Measurements from ENCODE around the gene IQGAP2. TPM values are rescaled to one million over a fixed set of nuclear protein-coding genes. Genes with fewer than 3 reads are reported as not detected.

IQGAP2 gene
- total RNA-seq, 2 experiments from 2014 or later = 90.5 to 117 TPM

GRCh38 chr5:76608833-76609232, 205.7 kb downstream of the IQGAP2 start:
- H3K36me3 Mint-ChIP-seq (ENCODE audit: low read depth) = peaks cover 55% of the 10 kb centered on the region
- no peak overlapping the region for H3K4me3 Mint-ChIP-seq
- no peak overlapping the region for H3K27ac Mint-ChIP-seq

GRCh38 chr5:76610196-76610595, 207.1 kb downstream of the IQGAP2 start:
- DNase-seq = no peak
- peaks cover 18% of the 10 kb centered on the region for H3K4me1 Mint-ChIP-seq
- CTCF ChIA-PET = interaction anchor here (0.5 to 1.7 kb wide), 5 partner anchors 17 to 592 kb away, joined by 3 to 6 read pairs (median 3); no protein-coding TSS in a partner anchor
- no peak overlapping the region for H3K4me3 Mint-ChIP-seq
- no peaks in the 10 kb centered on the region for H3K9me3 Mint-ChIP-seq
- no peaks in the 10 kb centered on the region for H3K27me3 Mint-ChIP-seq
- POLR2A ChIA-PET = no interaction called here
- peaks cover 48% of the 10 kb centered on the region for H3K36me3 Mint-ChIP-seq (ENCODE audit: low read depth)
- H3K27ac Mint-ChIP-seq = no peak overlapping the region

More at GRCh38 chr5:76608833-76609232, 205.7 kb downstream of the IQGAP2 start:
- Mint-ChIP-seq H3K27me3 (no peaks in the 10 kb centered on the region), H3K9me3 (no peaks in the 10 kb centered on the region), H3K4me1 (peaks cover 18% of the 10 kb centered on the region)
- CTCF ChIA-PET = interaction anchor here (0.6 to 1.1 kb wide), 3 partner anchors 62 to 299 kb away, joined by 3 read pairs; no protein-coding TSS in a partner anchor
- POLR2A ChIA-PET = interaction anchor here (0.5 kb wide), 1 partner anchor 510 kb away, joined by 3 read pairs; no protein-coding TSS in a partner anchor
- DNase-seq = peak; percentile 10

GRCh38 chr5:76612942-76613341, 209.9 kb downstream of the IQGAP2 start:
- Mint-ChIP-seq H3K27me3 (no peaks in the 10 kb centered on the region), H3K9me3 (no peaks in the 10 kb centered on the region), H3K27ac (no peak overlapping the region), H3K36me3 (ENCODE audit: low read depth) (peaks cover 48% of the 10 kb centered on the region), H3K4me1 (peaks cover 4% of the 10 kb centered on the region), H3K4me3 (no peak overlapping the region)
- ChIA-PET POLR2A (no interaction called here), CTCF (no interaction called here)
- DNase-seq = no peak

GRCh38 chr5:76615759-76616158, 212.7 kb downstream of the IQGAP2 start:
- Mint-ChIP-seq H3K27ac (no peak overlapping the region), H3K9me3 (no peaks in the 10 kb centered on the region), H3K4me3 (no peak overlapping the region), H3K36me3 (ENCODE audit: low read depth) (peaks cover 57% of the 10 kb centered on the region), H3K4me1 (peaks cover 3% of the 10 kb centered on the region), H3K27me3 (no peaks in the 10 kb centered on the region)
- ChIA-PET CTCF (interaction anchor here (1.4 to 1.7 kb wide), 2 partner anchors 9 to 213 kb away, joined by 3 to 4 read pairs; partner anchors contain the start of gene IQGAP2), POLR2A (no interaction called here)
- no peak for DNase-seq

- no peak overlapping the region for H3K27ac Mint-ChIP-seq
- ChIA-PET POLR2A (no interaction called here), CTCF (interaction anchor here (1.4 to 2.0 kb wide), 3 partner anchors 9 to 213 kb away, joined by 3 to 8 read pairs (median 4); partner anchors contain the start of gene IQGAP2)
- H3K9me3 Mint-ChIP-seq = no peaks in the 10 kb centered on the region
- H3K4me3 Mint-ChIP-seq = no peak overlapping the region
- no peaks in the 10 kb centered on the region for H3K27me3 Mint-ChIP-seq
- peaks cover 3% of the 10 kb centered on the region for H3K4me1 Mint-ChIP-seq
- no peak for DNase-seq
- peaks cover 54% of the 10 kb centered on the region for H3K36me3 Mint-ChIP-seq (ENCODE audit: low read depth)
These were observed 213.1 kb downstream of the IQGAP2 start for GRCh38 chr5:76616206-76616605.

GRCh38 chr5:76617229-76617628, 214.1 kb downstream of the IQGAP2 start:
- Mint-ChIP-seq H3K27ac (no peak overlapping the region), H3K27me3 (no peaks in the 10 kb centered on the region)

GRCh38 chr5:76617675-76618074, 214.6 kb downstream of the IQGAP2 start:
- Mint-ChIP-seq H3K4me3 (no peak overlapping the region), H3K9me3 (no peaks in the 10 kb centered on the region), H3K27ac (no peak overlapping the region), H3K27me3 (no peaks in the 10 kb centered on the region), H3K4me1 (peaks cover 5% of the 10 kb centered on the region), H3K36me3 (ENCODE audit: low read depth) (peaks cover 51% of the 10 kb centered on the region)
- CTCF ChIA-PET = interaction anchor here (1.0 to 2.0 kb wide), 2 partner anchors 8 to 20 kb away, joined by 4 to 8 read pairs; no protein-coding TSS in a partner anchor
- no peak for DNase-seq
- POLR2A ChIA-PET = no interaction called here

More at GRCh38 chr5:76617229-76617628, 214.1 kb downstream of the IQGAP2 start:
- Mint-ChIP-seq H3K36me3 (ENCODE audit: low read depth) (peaks cover 52% of the 10 kb centered on the region), H3K4me1 (peaks cover 5% of the 10 kb centered on the region), H3K9me3 (no peaks in the 10 kb centered on the region), H3K4me3 (no peak overlapping the region)
- POLR2A ChIA-PET = no interaction called here
- CTCF ChIA-PET = interaction anchor here (1.0 to 2.0 kb wide), 2 partner anchors 8 to 20 kb away, joined by 4 to 8 read pairs; no protein-coding TSS in a partner anchor
- no peak for DNase-seq

GRCh38 chr5:76620166-76620565, 217.1 kb downstream of the IQGAP2 start:
- no peaks in the 10 kb centered on the region for H3K27me3 Mint-ChIP-seq
- H3K27ac Mint-ChIP-seq = no peak overlapping the region
- CTCF ChIA-PET = interaction anchor here (1.2 kb wide), 1 partner anchor 19 kb away, joined by 3 read pairs; no protein-coding TSS in a partner anchor
- POLR2A ChIA-PET = interaction anchor here (0.7 kb wide), 1 partner anchor 153 kb away, joined by 3 read pairs; no protein-coding TSS in a partner anchor
- no peak overlapping the region for H3K4me3 Mint-ChIP-seq
- no peaks in the 10 kb centered on the region for H3K9me3 Mint-ChIP-seq
- DNase-seq = no peak
- H3K4me1 Mint-ChIP-seq = peaks cover 8% of the 10 kb centered on the region
- H3K36me3 Mint-ChIP-seq (ENCODE audit: low read depth) = peaks cover 40% of the 10 kb centered on the region

DNA sequence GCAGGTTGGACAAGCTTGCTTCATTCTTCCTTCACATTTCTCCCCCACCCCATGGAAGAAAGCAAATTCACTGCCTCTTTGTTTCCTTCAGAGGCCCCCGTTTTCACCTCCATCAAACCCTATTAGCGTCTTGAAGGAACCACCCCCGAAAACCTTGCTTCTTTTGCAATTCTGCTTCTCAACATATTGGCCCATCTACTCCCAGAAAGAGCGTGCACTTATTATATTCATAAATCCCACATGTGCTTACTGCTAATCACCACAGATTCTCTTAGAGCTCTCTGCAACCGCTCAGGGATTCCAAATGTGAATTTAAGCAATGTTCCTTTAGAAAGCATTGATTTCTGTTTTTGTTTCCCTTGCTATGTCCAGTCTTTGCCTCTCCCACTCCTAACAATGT, 219.0 kb downstream of the IQGAP2 start:
- Mint-ChIP-seq H3K4me3 (no peak overlapping the region), H3K9me3 (no peaks in the 10 kb centered on the region), H3K27ac (no peak overlapping the region), H3K4me1 (peaks cover 25% of the 10 kb centered on the region), H3K36me3 (ENCODE audit: low read depth) (peaks cover 40% of the 10 kb centered on the region), H3K27me3 (no peaks in the 10 kb centered on the region)
- DNase-seq = no peak
- POLR2A ChIA-PET = no interaction called here
- CTCF ChIA-PET = interaction anchor here (1.1 kb wide), 1 partner anchor 18 kb away, joined by 3 read pairs; no protein-coding TSS in a partner anchor

GRCh38 chr5:76622973-76623596, 220.0 kb downstream of the IQGAP2 start, which contains the start of gene F2RL2:
Gene F2RL2 (minus strand): TSS chr5:76623403. CDS start chr5:76623230, 173 bp downstream.
- H3K36me3 Mint-ChIP-seq (ENCODE audit: low read depth) = peaks cover 39% of the 10 kb centered on the region
- CTCF ChIA-PET = interaction anchor here (0.6 to 1.1 kb wide), 2 partner anchors 17 to 146 kb away, joined by 3 read pairs; no protein-coding TSS in a partner anchor
- POLR2A ChIA-PET = no interaction called here

DNA sequence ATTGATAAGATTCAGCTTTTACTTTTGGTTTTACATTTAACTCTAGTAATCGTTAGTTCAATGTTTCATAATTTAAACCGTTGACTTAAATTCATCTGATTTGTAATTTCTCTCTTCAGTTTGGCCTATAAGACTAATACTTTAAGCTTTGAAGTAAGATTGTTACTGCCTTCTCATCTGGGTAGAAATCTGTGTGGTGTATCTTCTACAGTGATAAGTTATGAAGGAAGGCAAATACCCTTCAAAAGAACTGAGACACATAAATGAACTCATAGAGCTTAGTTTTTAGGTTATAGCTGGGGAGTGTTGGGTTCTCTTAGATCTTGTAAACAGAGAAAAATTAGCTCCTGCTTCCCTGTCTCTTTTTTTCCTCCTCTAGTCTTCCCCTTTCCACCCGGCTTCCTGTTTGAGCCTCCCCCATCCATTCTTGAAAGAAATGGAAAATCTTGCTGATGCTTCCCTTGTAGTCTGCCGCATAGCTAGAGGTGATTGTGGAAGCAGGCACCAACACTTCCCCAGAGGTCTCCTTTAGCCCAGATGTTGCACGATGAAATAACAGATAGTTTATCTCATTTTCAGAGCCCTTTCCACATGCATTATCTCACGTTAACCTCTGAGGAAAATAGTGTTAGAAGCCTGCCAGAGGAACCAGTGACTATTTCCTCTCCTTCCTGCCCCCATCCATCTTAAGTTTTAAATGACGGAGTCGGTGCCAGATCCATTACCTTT, 222.2 kb downstream of the IQGAP2 start:
- POLR2A ChIA-PET = interaction anchor here (0.6 kb wide), 1 partner anchor 1271 kb away, joined by 7 read pairs; no protein-coding TSS in a partner anchor
- CTCF ChIA-PET = interaction anchor here (0.6 to 1.8 kb wide), 2 partner anchors 8 to 197 kb away, joined by 4 to 8 read pairs; no protein-coding TSS in a partner anchor
- Mint-ChIP-seq H3K4me3 (no peak overlapping the region), H3K27ac (no peak overlapping the region), H3K27me3 (no peaks in the 10 kb centered on the region), H3K9me3 (no peaks in the 10 kb centered on the region), H3K36me3 (ENCODE audit: low read depth) (peaks cover 36% of the 10 kb centered on the region), H3K4me1 (peaks cover 23% of the 10 kb centered on the region)
- DNase-seq = no peak

More at GRCh38 chr5:76622973-76623596, 220.0 kb downstream of the IQGAP2 start, which contains the start of gene F2RL2:
- Mint-ChIP-seq H3K4me3 (no peak within 1 kb of the TSS), H3K27me3 (no peaks in the 10 kb centered on the region), H3K27ac (no peak within 1 kb of the TSS), H3K9me3 (no peaks in the 10 kb centered on the region), H3K4me1 (peaks cover 26% of the 10 kb centered on the region)
- no peak for DNase-seq

- peaks cover 45% of the 10 kb centered on the region for H3K36me3 Mint-ChIP-seq (ENCODE audit: low read depth)
- no peak overlapping the region for H3K27ac Mint-ChIP-seq
- no peak overlapping the region for H3K4me3 Mint-ChIP-seq
- POLR2A ChIA-PET = interaction anchor here (0.6 kb wide), 1 partner anchor 220 kb away, joined by 3 read pairs; no protein-coding TSS in a partner anchor
- H3K9me3 Mint-ChIP-seq = no peaks in the 10 kb centered on the region
- H3K27me3 Mint-ChIP-seq = no peaks in the 10 kb centered on the region
- peaks cover 22% of the 10 kb centered on the region for H3K4me1 Mint-ChIP-seq
- CTCF ChIA-PET = interaction anchor here (0.6 to 1.6 kb wide), 5 partner anchors 11 to 275 kb away, joined by 3 to 6 read pairs (median 4); no protein-coding TSS in a partner anchor
- DNase-seq = no peak
These were observed 223.7 kb downstream of the IQGAP2 start for GRCh38 chr5:76626738-76627137.
